Coronary artery (tissue), 2 donors: Measurements from ENCODE around the gene PDE11A.

Experiments
- DNase-seq: peaks from one replicate; pipeline ENCODE4 v3.0.0-alpha.2; 2017; ENCODE audit warnings: low spot score
- H3K27ac ChIP-seq, 2 donors: fragments of 200-600 bp; sonication (generic); one replicate each; pipeline ENCODE4 v1.5.1; 2016 to 2019
- H3K4me3 ChIP-seq: fragments of 200-600 bp; sonication (generic); 2 replicates; pipeline ENCODE4 v1.5.1; 2016; ENCODE audit warnings: mild to moderate bottlenecking, moderate library complexity
- TF ChIP-seq, protein P1 (sequence below): fragments of 200-600 bp; sonication (generic); IDR thresholded peaks from one replicate; pipeline ENCODE4 v1.5.1; 2019; ENCODE audit warnings: antibody characterized with exemption

PDE11A gene

DNA sequence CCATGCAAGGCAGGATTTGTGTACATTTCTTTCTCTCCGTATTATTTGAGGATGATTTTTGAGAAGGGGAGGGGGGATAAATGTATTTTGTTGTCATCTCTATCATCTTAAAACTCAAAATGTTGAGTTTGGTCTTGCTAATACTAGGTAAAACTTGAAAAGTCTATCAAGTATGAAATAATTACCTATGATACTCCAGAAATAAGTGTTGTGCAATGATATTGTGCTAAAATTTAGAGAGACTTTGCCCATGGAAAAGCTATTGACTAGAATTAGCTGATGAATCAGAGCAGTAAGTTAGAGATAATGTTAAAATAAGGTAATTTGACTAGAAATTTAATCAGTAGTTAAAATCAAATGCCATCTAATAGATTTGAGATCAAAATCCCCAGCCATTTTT, 356.1 kb downstream of the PDE11A start:
- TF ChIP-seq, protein P1, sequence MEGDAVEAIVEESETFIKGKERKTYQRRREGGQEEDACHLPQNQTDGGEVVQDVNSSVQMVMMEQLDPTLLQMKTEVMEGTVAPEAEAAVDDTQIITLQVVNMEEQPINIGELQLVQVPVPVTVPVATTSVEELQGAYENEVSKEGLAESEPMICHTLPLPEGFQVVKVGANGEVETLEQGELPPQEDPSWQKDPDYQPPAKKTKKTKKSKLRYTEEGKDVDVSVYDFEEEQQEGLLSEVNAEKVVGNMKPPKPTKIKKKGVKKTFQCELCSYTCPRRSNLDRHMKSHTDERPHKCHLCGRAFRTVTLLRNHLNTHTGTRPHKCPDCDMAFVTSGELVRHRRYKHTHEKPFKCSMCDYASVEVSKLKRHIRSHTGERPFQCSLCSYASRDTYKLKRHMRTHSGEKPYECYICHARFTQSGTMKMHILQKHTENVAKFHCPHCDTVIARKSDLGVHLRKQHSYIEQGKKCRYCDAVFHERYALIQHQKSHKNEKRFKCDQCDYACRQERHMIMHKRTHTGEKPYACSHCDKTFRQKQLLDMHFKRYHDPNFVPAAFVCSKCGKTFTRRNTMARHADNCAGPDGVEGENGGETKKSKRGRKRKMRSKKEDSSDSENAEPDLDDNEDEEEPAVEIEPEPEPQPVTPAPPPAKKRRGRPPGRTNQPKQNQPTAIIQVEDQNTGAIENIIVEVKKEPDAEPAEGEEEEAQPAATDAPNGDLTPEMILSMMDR: no peak
- H3K4me3 ChIP-seq: no peak overlapping the region
- no peak overlapping the region for H3K27ac ChIP-seq
- no peak for DNase-seq

DNA sequence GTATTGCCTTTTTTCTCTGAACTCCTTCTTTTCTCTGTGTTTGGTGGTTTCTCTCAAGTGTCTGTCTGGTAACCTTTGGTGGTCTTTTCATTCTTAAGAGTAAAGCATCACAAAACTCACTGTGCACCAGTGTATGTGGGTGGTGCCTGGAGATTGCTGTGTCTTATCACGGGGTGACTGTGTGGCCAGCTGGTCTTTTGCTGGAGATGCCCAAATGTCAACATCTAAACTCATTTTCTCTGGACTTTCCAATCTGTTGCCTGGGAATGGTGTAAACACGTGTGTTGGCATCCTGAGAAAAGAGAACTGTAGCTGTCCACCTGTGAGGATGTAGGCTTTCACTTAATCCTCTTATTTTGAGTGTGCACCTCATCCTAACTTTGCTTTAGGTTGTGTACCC, 356.8 kb downstream of the PDE11A start:
- Histone ChIP-seq H3K27ac (no peak overlapping the region), H3K4me3 (no peak overlapping the region)
- TF ChIP-seq, protein P1: no peak
- no peak for DNase-seq

- no peak for DNase-seq
These were observed 357.9 kb downstream of the PDE11A start for GRCh38 chr2:177714704-177715103.

DNA sequence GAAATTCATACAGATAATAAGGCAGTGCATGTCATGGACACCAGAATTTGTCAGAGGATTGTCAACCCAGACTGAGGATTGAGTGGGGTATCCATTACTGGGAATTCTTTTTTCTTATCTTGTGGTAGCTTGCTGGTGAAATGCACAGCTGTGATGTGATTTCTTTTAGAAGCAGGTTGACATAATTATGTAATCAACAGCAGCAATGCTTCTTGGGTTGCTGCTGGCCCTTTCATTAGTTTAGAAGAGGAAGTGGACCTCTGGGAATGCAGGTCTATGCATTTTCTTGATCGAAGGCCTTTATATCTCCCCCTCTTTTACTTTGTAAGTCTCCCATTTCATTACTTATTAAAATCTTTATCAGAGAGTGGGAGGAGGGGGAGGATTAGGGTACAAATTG, 360.1 kb downstream of the PDE11A start:
- DNase-seq: no peak
- Histone ChIP-seq H3K4me3 (no peak overlapping the region), H3K27ac (no peak overlapping the region)
- TF ChIP-seq, protein P1: no peak

More at GRCh38 chr2:177714704-177715103, 357.9 kb downstream of the PDE11A start:
- no peak overlapping the region for H3K27ac ChIP-seq
- TF ChIP-seq, protein P1: no peak
- no peak overlapping the region for H3K4me3 ChIP-seq

DNA sequence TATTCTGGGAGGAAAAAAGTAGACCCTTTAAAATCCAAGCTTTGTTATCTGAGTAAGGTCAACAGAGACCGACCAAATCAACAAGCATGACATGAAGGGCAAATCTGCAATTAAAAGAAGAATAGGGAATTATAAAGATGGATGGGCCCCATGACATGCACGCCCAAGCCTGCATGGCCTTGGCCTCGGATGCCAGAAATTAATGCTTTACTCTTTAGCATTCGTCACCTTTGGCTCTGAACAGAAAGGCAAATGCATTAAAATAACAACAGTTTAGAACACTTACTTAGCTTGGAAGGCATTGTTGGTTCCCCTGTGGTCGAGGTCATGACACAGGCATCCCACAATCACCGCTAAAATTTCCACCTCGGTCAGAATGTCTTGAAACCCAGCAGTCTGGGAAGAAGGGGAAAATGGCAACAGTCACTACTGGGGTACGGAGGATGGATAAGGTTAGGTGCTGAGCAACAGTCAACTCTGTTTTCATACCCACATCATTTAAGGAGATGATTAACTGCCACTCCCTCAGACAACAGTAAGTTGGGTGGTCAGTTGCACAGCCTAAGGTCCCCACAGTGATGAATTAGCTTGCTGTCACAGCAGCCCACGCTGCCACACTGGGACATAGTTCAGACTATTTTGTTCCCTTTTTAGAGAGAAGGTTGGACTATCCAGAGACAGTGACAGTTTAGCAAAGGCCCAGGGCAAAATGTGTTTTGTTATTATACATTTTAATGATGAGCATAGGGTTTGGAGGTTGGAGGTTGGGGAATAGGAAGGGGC, 360.9 kb downstream of the PDE11A start:
- TF ChIP-seq, protein P1: no peak
- H3K4me3 ChIP-seq: no peak overlapping the region
- no peak for DNase-seq
- H3K27ac ChIP-seq: no peak overlapping the region

DNA sequence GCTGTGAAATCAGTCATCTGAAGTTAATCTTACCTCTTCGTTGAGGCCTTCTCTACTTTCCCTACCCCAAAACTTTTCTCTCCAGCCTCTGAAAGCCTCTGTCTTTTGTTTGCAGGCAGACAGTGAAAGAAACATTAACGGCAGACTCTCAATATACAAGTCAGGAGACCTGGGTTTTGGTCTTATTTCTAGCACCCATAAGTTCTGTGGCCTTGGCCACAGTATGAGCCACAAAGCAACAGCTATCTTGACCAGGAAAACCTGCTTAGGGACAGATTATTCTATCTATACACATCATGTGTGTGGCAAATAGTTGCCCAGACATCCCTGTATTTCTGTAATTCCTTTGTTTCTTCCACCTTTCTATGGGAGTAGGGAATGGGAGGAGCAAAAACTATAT, 361.7 kb downstream of the PDE11A start:
- no peak overlapping the region for H3K27ac ChIP-seq
- TF ChIP-seq, protein P1: no peak
- no peak overlapping the region for H3K4me3 ChIP-seq
- no peak for DNase-seq

- DNase-seq: no peak
- Histone ChIP-seq H3K27ac (no peak overlapping the region), H3K4me3 (no peak overlapping the region)
- TF ChIP-seq, protein P1: no peak
These were observed 362.6 kb downstream of the PDE11A start for GRCh38 chr2:177709986-177710401.
